Keratinocyte (primary cell): ENCODE results near the gene LY6G5B. TPM values are rescaled to one million over a fixed set of nuclear protein-coding genes. Genes with fewer than 3 reads are reported as not detected.
A peak's percentile ranks its signal among the peaks of the same experiment; 100 is the strongest.

Source experiments
- DNase-seq: peaks from one replicate; pipeline ENCODE4 v3.0.0-alpha.2; 2011; ENCODE audit warnings: low read depth, missing footprints, low spot score
- FAIRE-seq: peaks from 2 replicates; lab custom pipeline; 2011; peaks lifted over from hg19 to GRCh38; lab: Jason Lieb, UNC
- H2AFZ ChIP-seq: 2 replicates; pipeline ENCODE4 v1.6.0; 2012; ENCODE audit warnings: low read length, control low read depth, inconsistent platforms; ENCODE audit not compliant: control insufficient read depth
- H3K27ac ChIP-seq: 2 replicates; pipeline ENCODE4 v1.5.1; 2011; ENCODE audit warnings: low read length; ENCODE audit not compliant: control insufficient read depth, insufficient read depth
- H3K27me3 ChIP-seq: 3 replicates; pipeline ENCODE4 v1.6.0; 2011; ENCODE audit warnings: low read length; ENCODE audit not compliant: control insufficient read depth, insufficient read depth; ENCODE audit errors: extremely low read depth
- H3K36me3 ChIP-seq, 2 experiments: 2 replicates in 1 of 2; 3 replicates in 1 of 2; pipeline ENCODE4 v1.5.1; 2011; ENCODE audit warnings: low read length in 2 of 2, mild to moderate bottlenecking in 1 of 2; ENCODE audit not compliant: control insufficient read depth in 2 of 2, insufficient read depth in 2 of 2; ENCODE audit errors: extremely low read depth in 1 of 2
- H3K4me1 ChIP-seq: 3 replicates; pipeline ENCODE4 v1.5.1; 2011; ENCODE audit warnings: low read length; ENCODE audit not compliant: control insufficient read depth, insufficient read depth; ENCODE audit errors: extremely low read depth
- H3K4me2 ChIP-seq: 3 replicates; pipeline ENCODE4 v1.6.0; 2011; ENCODE audit warnings: low read depth, low read length; ENCODE audit not compliant: control insufficient read depth, insufficient read depth; ENCODE audit errors: extremely low read depth
- H3K4me3 ChIP-seq, 3 experiments: fragments of 200-600 bp in 1 of 3; sonication (generic) in 1 of 3; 2 replicates in 2 of 3; 3 replicates in 1 of 3; pipeline ENCODE4 v1.5.1; 2011 to 2016; ENCODE audit warnings: low read length in 3 of 3, mild to moderate bottlenecking in 3 of 3, control low read depth in 2 of 3, inconsistent platforms in 1 of 3, low read depth in 1 of 3, mixed read lengths in 1 of 3, mixed run types in 1 of 3, moderate library complexity in 1 of 3; ENCODE audit not compliant: control insufficient read depth in 2 of 3, insufficient read depth in 2 of 3; ENCODE audit errors: extremely low read depth in 1 of 3
- H3K79me2 ChIP-seq: 2 replicates; pipeline ENCODE4 v1.6.0; 2012; ENCODE audit warnings: low read length; ENCODE audit not compliant: control insufficient read depth, insufficient read depth
- H3K9ac ChIP-seq: 3 replicates; pipeline ENCODE4 v1.6.0; 2011; ENCODE audit warnings: low read length; ENCODE audit not compliant: control insufficient read depth, insufficient read depth; ENCODE audit errors: extremely low read depth
- H3K9me1 ChIP-seq: 3 replicates; pipeline ENCODE4 v1.6.0; 2011; ENCODE audit warnings: low read length; ENCODE audit not compliant: control insufficient read depth, insufficient read depth; ENCODE audit errors: extremely low read depth
- H3K9me3 ChIP-seq: 2 replicates; pipeline ENCODE4 v1.5.1; 2012; ENCODE audit warnings: low read depth, low read length; ENCODE audit not compliant: control insufficient read depth
- H4K20me1 ChIP-seq: 3 replicates; pipeline ENCODE4 v1.6.0; 2011; ENCODE audit warnings: low read length; ENCODE audit not compliant: control insufficient read depth, insufficient read depth; ENCODE audit errors: extremely low read depth
- CTCF ChIP-seq, 3 experiments: IDR thresholded peaks in 1 of 3; conservative IDR thresholded peaks in 1 of 3; optimal IDR thresholded peaks in 1 of 3; 2 replicates in 2 of 3; 3 replicates in 1 of 3; pipeline versions ENCODE3 to v1.5.1; 2011; ENCODE audit warnings: low read length in 3 of 3, mild to moderate bottlenecking in 3 of 3, moderate library complexity in 2 of 3, control low read depth in 1 of 3, inconsistent platforms in 1 of 3; ENCODE audit not compliant: insufficient read depth in 2 of 3; ENCODE audit errors: extremely low read depth in 1 of 3
- EZH2 ChIP-seq: IDR thresholded peaks from one replicate; pipeline ENCODE4 v1.6.1; 2012; ENCODE audit warnings: inconsistent platforms, mild to moderate bottlenecking, low read length, moderate library complexity
- dilution Hi-C: fragments of 300-500 bp; cut with MboI; formaldehyde crosslinking; loops from one replicate; pipeline ENCODE4 v1.7.0; 2020; ENCODE audit warnings: low sequenced_read_pairs; ENCODE audit not compliant: extremely low pct_ligation_motif_present
- polyA plus RNA-seq, 5 experiments: library from polyadenylated mRNA; depleted of rRNA in 3 of 5; stranded (reverse) in 3 of 5; stranded (forward) in 1 of 5; unstranded in 1 of 5; fragments of >200 nt; gene quantifications; 1 replicate in 1 of 5; 2 replicates in 3 of 5; 3 replicates in 1 of 5; pipeline versions ENCODE4 v1.2.1 to v1.2.3, GENCODE V29; 2011 to 2012; ENCODE audit warnings: missing spikeins in 2 of 5, low read depth in 1 of 5, low replicate concordance in 1 of 5

Gene LY6G5B
- polyA plus RNA-seq, 1 donor (not counting 4 experiments of a cell fraction or from before 2014, with no cell fraction given): 5.2 TPM

- DNase-seq (no peak), FAIRE-seq (no peak)
- H3K4me2 ChIP-seq: peak overlapping the region; percentile 99
- H3K27me3 ChIP-seq: no peaks in the 10 kb centered on the region
- H3K9me3 ChIP-seq: no peaks in the 10 kb centered on the region
- peaks cover 26% of the 10 kb centered on the region for H4K20me1 ChIP-seq
- peaks cover 2% of the 10 kb centered on the region for H3K9me1 ChIP-seq
- H3K9ac ChIP-seq: peak overlapping the region; percentile 94
- TF ChIP-seq EZH2 (no peak), CTCF (optimal IDR thresholded peaks at IDR 0.05 in 1 of 3, IDR thresholded peaks at IDR 0.05 in 1 of 3, conservative IDR thresholded peaks at IDR 0.05 in 1 of 3; ENCODE audit: extremely low read depth in 1 of 3, insufficient read depth in 2 of 3, low read length in 3 of 3) (no peak)
- peaks cover 66% of the 10 kb centered on the region for H3K79me2 ChIP-seq
- dilution Hi-C loops: no loop called here
- H3K36me3 ChIP-seq: peaks cover 38 to 53% of the 10 kb centered on the region in 2 experiments
- peaks cover 14% of the 10 kb centered on the region for H3K4me1 ChIP-seq
- peak overlapping the region; percentile 81 for H3K27ac ChIP-seq
- H2AFZ ChIP-seq: no peak overlapping the region
- peak overlapping the region; percentile 84 to 99 (median 88) for H3K4me3 ChIP-seq
Measured at GRCh38 chr6:31622684-31623091, 47.1 kb upstream of the LY6G5B start.

GRCh38 chr6:31624070-31624469 is 45.7 kb upstream of the LY6G5B start:
- FAIRE-seq: no peak
- H4K20me1 ChIP-seq: peaks cover 29% of the 10 kb centered on the region

More at GRCh38 chr6:31624070-31624469, 45.7 kb upstream of the LY6G5B start:
- Histone ChIP-seq H3K9me3 (no peaks in the 10 kb centered on the region), H3K27me3 (no peaks in the 10 kb centered on the region), H3K9me1 (peaks cover 2% of the 10 kb centered on the region), H3K36me3 (peaks cover 50 to 64% of the 10 kb centered on the region in 2 experiments), H3K4me3 (no peak overlapping the region), H2AFZ (no peak overlapping the region), H3K4me2 (no peak overlapping the region), H3K4me1 (peaks cover 14% of the 10 kb centered on the region), H3K79me2 (peaks cover 72% of the 10 kb centered on the region), H3K27ac (no peak overlapping the region), H3K9ac (no peak overlapping the region)
- TF ChIP-seq CTCF (optimal IDR thresholded peaks at IDR 0.05 in 1 of 3, IDR thresholded peaks at IDR 0.05 in 1 of 3, conservative IDR thresholded peaks at IDR 0.05 in 1 of 3; ENCODE audit: extremely low read depth in 1 of 3, insufficient read depth in 2 of 3, low read length in 3 of 3): no peak
- TF ChIP-seq EZH2: no peak
- dilution Hi-C loops: no loop called here
- DNase-seq: no peak
